ENCODE data around the gene FLYWCH1.

Gene FLYWCH1

GRCh38 chr16:2990891-2991290 lies 79.2 kb downstream of the FLYWCH1 start:
- TF ChIP-seq GLIS3 (CRISPR knock-in tag; IDR thresholded peaks at IDR 0.05) (no peak), ZNF70 (CRISPR knock-in tag; IDR thresholded peaks at IDR 0.05) (no peak), CSRNP3 (CRISPR knock-in tag; IDR thresholded peaks at IDR 0.05) (no peak), ZNF8 (CRISPR knock-in tag; IDR thresholded peaks at IDR 0.05) (no peak), PPARA (CRISPR knock-in tag; IDR thresholded peaks at IDR 0.05; ENCODE audit: borderline replicate concordance) (no peak), TOX (CRISPR knock-in tag; IDR thresholded peaks at IDR 0.05; ENCODE audit: borderline replicate concordance) (no peak)
- no peak for ATAC-seq

- ATAC-seq = no peak
- TF ChIP-seq ISL1 (CRISPR knock-in tag; IDR thresholded peaks at IDR 0.05) (no peak), ZC3H10 (CRISPR knock-in tag; IDR thresholded peaks at IDR 0.05) (no peak), PATZ1 (CRISPR knock-in tag; IDR thresholded peaks at IDR 0.05; ENCODE audit: borderline replicate concordance) (no peak), TCF4 (CRISPR knock-in tag; IDR thresholded peaks at IDR 0.05; ENCODE audit: borderline replicate concordance) (no peak), RARB (CRISPR knock-in tag; IDR thresholded peaks at IDR 0.05) (no peak), CREB5 (CRISPR knock-in tag; IDR thresholded peaks at IDR 0.05; ENCODE audit: low read depth) (no peak), ZFP3 (CRISPR knock-in tag; IDR thresholded peaks at IDR 0.05) (no peak), PPARA (CRISPR knock-in tag; IDR thresholded peaks at IDR 0.05; ENCODE audit: borderline replicate concordance) (no peak), ZNF70 (CRISPR knock-in tag; IDR thresholded peaks at IDR 0.05) (no peak), ZNF565 (CRISPR knock-in tag; conservative IDR thresholded peaks at IDR 0.05; ENCODE audit: low read depth) (no peak), ESRRG (CRISPR knock-in tag; IDR thresholded peaks at IDR 0.05) (no peak), ARNTL (CRISPR knock-in tag; IDR thresholded peaks at IDR 0.05; ENCODE audit: borderline replicate concordance, low read depth) (no peak), ZFP30 (CRISPR knock-in tag; IDR thresholded peaks at IDR 0.05) (no peak), BACH2 (CRISPR knock-in tag; IDR thresholded peaks at IDR 0.05; ENCODE audit: borderline replicate concordance) (no peak), OSR1 (CRISPR knock-in tag; IDR thresholded peaks at IDR 0.05) (no peak), GLIS3 (CRISPR knock-in tag; IDR thresholded peaks at IDR 0.05) (no peak)
Measured at GRCh38 chr16:2991566-2992261, 80.0 kb downstream of the FLYWCH1 start.

GRCh38 chr16:2992383-2993081 lies 80.8 kb downstream of the FLYWCH1 start:
- TF ChIP-seq TSHZ2 (CRISPR knock-in tag; IDR thresholded peaks at IDR 0.05) (no peak), POU6F1 (CRISPR knock-in tag; IDR thresholded peaks at IDR 0.05; ENCODE audit: borderline replicate concordance, low read depth) (no peak), PPARA (CRISPR knock-in tag; IDR thresholded peaks at IDR 0.05; ENCODE audit: borderline replicate concordance) (no peak), PATZ1 (CRISPR knock-in tag; IDR thresholded peaks at IDR 0.05; ENCODE audit: borderline replicate concordance) (no peak), RARB (CRISPR knock-in tag; IDR thresholded peaks at IDR 0.05) (no peak), ZFP30 (CRISPR knock-in tag; IDR thresholded peaks at IDR 0.05) (no peak), ZFP3 (CRISPR knock-in tag; IDR thresholded peaks at IDR 0.05) (no peak), ZNF8 (CRISPR knock-in tag; IDR thresholded peaks at IDR 0.05) (no peak), CSDC2 (CRISPR knock-in tag; IDR thresholded peaks at IDR 0.05) (no peak), GLIS3 (CRISPR knock-in tag; IDR thresholded peaks at IDR 0.05) (no peak)
- no peak for ATAC-seq
